ENCODE results near the gene RBM26.

The RBM26 gene

DNA sequence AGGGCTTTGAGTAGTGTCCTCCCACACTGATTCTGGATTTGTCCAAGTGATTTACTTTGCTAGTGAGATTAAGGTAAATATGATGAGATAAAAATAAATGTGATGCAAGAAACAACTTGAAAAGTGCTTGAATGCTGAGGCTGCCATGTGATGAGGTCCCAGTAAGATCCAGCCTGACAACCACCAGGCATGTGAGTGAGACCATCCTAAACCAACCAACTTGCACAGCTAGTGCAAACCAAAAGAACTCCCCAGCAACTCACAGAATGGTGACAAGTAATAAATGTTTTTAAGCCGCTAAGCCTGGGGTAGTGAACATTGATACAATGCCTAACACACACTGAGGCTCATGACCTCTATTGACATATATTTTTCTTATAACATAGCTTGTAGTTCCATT is 13.3 kb upstream of the RBM26 start (continued):
- TF ChIP-seq ARNTL (CRISPR knock-in tag; IDR thresholded peaks at IDR 0.05; ENCODE audit: borderline replicate concordance, low read depth) (no peak), ZC3H10 (CRISPR knock-in tag; IDR thresholded peaks at IDR 0.05) (no peak), TOX (CRISPR knock-in tag; IDR thresholded peaks at IDR 0.05; ENCODE audit: borderline replicate concordance) (no peak)
- TF ChIP-seq, protein P1, sequence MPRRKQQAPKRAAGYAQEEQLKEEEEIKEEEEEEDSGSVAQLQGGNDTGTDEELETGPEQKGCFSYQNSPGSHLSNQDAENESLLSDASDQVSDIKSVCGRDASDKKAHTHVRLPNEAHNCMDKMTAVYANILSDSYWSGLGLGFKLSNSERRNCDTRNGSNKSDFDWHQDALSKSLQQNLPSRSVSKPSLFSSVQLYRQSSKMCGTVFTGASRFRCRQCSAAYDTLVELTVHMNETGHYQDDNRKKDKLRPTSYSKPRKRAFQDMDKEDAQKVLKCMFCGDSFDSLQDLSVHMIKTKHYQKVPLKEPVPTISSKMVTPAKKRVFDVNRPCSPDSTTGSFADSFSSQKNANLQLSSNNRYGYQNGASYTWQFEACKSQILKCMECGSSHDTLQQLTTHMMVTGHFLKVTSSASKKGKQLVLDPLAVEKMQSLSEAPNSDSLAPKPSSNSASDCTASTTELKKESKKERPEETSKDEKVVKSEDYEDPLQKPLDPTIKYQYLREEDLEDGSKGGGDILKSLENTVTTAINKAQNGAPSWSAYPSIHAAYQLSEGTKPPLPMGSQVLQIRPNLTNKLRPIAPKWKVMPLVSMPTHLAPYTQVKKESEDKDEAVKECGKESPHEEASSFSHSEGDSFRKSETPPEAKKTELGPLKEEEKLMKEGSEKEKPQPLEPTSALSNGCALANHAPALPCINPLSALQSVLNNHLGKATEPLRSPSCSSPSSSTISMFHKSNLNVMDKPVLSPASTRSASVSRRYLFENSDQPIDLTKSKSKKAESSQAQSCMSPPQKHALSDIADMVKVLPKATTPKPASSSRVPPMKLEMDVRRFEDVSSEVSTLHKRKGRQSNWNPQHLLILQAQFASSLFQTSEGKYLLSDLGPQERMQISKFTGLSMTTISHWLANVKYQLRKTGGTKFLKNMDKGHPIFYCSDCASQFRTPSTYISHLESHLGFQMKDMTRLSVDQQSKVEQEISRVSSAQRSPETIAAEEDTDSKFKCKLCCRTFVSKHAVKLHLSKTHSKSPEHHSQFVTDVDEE (CRISPR knock-in tag; IDR thresholded peaks at IDR 0.05) = no peak

DNA sequence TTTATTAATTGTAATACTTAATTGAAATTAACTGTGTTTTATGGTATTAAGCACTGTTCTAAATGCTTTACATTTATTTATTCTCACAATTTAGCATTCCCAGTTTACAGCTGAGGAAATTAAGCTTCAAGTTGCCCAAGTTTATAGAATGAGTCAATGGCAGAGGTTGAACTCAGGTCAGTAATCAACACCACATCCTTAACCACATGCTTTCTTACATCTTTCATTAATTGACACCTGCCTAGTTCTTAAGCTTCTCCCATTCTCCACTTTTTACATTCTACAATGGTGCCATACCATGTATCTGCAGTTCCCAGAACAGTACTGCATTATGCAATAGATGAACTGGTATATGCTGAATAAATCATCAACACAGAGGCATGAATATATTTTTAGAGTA is 11.7 kb upstream of the RBM26 start:
- ATAC-seq = no peak
- no peak for TF ChIP-seq OSR1 (CRISPR knock-in tag; IDR thresholded peaks at IDR 0.05)
- TF ChIP-seq, protein P2, sequence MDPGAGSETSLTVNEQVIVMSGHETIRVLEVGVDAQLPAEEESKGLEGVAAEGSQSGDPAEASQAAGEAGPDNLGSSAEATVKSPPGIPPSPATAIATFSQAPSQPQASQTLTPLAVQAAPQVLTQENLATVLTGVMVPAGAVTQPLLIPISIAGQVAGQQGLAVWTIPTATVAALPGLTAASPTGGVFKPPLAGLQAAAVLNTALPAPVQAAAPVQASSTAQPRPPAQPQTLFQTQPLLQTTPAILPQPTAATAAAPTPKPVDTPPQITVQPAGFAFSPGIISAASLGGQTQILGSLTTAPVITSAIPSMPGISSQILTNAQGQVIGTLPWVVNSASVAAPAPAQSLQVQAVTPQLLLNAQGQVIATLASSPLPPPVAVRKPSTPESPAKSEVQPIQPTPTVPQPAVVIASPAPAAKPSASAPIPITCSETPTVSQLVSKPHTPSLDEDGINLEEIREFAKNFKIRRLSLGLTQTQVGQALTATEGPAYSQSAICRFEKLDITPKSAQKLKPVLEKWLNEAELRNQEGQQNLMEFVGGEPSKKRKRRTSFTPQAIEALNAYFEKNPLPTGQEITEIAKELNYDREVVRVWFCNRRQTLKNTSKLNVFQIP (CRISPR knock-in tag; IDR thresholded peaks at IDR 0.05; ENCODE audit: borderline replicate concordance, low read depth) = no peak
- TF ChIP-seq ZNF565 (CRISPR knock-in tag; conservative IDR thresholded peaks at IDR 0.05; ENCODE audit: low read depth) = no peak
- no peak for TF ChIP-seq GLIS3 (CRISPR knock-in tag; IDR thresholded peaks at IDR 0.05)
- TF ChIP-seq ESRRG (CRISPR knock-in tag; IDR thresholded peaks at IDR 0.05) = no peak
- no peak for TF ChIP-seq ZNF70 (CRISPR knock-in tag; IDR thresholded peaks at IDR 0.05)
- no peak for TF ChIP-seq ZFP30 (CRISPR knock-in tag; IDR thresholded peaks at IDR 0.05)
- no peak for TF ChIP-seq ISL1 (CRISPR knock-in tag; IDR thresholded peaks at IDR 0.05)
- no peak for TF ChIP-seq ZNF8 (CRISPR knock-in tag; IDR thresholded peaks at IDR 0.05)
- TF ChIP-seq ZC3H10 (CRISPR knock-in tag; IDR thresholded peaks at IDR 0.05) = no peak
- TF ChIP-seq ARNTL (CRISPR knock-in tag; IDR thresholded peaks at IDR 0.05; ENCODE audit: borderline replicate concordance, low read depth) = no peak
- TF ChIP-seq, protein P3, sequence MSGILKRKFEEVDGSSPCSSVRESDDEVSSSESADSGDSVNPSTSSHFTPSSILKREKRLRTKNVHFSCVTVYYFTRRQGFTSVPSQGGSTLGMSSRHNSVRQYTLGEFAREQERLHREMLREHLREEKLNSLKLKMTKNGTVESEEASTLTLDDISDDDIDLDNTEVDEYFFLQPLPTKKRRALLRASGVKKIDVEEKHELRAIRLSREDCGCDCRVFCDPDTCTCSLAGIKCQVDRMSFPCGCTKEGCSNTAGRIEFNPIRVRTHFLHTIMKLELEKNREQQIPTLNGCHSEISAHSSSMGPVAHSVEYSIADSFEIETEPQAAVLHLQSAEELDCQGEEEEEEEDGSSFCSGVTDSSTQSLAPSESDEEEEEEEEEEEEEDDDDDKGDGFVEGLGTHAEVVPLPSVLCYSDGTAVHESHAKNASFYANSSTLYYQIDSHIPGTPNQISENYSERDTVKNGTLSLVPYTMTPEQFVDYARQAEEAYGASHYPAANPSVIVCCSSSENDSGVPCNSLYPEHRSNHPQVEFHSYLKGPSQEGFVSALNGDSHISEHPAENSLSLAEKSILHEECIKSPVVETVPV (CRISPR knock-in tag; IDR thresholded peaks at IDR 0.05) = no peak
- no peak for TF ChIP-seq ZFP3 (CRISPR knock-in tag; IDR thresholded peaks at IDR 0.05)
- no peak for TF ChIP-seq RARB (CRISPR knock-in tag; IDR thresholded peaks at IDR 0.05)
- no peak for TF ChIP-seq SNAI2 (CRISPR knock-in tag; IDR thresholded peaks at IDR 0.05)
- TF ChIP-seq, protein P4, sequence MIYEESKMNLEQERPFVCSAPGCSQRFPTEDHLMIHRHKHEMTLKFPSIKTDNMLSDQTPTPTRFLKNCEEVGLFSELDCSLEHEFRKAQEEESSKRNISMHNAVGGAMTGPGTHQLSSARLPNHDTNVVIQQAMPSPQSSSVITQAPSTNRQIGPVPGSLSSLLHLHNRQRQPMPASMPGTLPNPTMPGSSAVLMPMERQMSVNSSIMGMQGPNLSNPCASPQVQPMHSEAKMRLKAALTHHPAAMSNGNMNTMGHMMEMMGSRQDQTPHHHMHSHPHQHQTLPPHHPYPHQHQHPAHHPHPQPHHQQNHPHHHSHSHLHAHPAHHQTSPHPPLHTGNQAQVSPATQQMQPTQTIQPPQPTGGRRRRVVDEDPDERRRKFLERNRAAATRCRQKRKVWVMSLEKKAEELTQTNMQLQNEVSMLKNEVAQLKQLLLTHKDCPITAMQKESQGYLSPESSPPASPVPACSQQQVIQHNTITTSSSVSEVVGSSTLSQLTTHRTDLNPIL (CRISPR knock-in tag; IDR thresholded peaks at IDR 0.05; ENCODE audit: low read depth) = no peak
- no peak for TF ChIP-seq TCF4 (CRISPR knock-in tag; IDR thresholded peaks at IDR 0.05; ENCODE audit: borderline replicate concordance)
- no peak for TF ChIP-seq CSDC2 (CRISPR knock-in tag; IDR thresholded peaks at IDR 0.05)
- TF ChIP-seq PPARA (CRISPR knock-in tag; IDR thresholded peaks at IDR 0.05; ENCODE audit: borderline replicate concordance) = no peak

DNA sequence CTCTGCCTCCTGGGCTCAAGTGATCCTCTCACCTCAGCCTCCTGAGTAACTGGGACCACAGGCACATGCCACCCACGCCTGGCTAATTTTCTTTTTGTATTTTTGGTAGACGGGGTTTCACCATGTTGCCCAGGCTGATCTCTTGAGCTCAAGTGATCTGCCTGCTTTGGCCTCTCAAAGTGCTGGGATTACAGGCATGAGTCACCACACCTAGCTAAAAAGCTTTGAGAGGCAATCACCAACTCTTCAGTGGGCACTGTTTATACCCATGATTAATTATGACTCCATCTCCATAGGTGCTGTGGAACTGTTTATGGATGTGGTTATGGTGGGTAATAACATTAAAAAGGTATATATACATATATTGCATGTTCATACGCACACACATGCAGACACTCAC is 7.5 kb upstream of the RBM26 start:
- TF ChIP-seq ZNF8 (CRISPR knock-in tag; IDR thresholded peaks at IDR 0.05) = no peak
- no peak for TF ChIP-seq ZFP3 (CRISPR knock-in tag; IDR thresholded peaks at IDR 0.05)
- TF ChIP-seq TOX (CRISPR knock-in tag; IDR thresholded peaks at IDR 0.05; ENCODE audit: borderline replicate concordance) = no peak
- no peak for ATAC-seq

DNA sequence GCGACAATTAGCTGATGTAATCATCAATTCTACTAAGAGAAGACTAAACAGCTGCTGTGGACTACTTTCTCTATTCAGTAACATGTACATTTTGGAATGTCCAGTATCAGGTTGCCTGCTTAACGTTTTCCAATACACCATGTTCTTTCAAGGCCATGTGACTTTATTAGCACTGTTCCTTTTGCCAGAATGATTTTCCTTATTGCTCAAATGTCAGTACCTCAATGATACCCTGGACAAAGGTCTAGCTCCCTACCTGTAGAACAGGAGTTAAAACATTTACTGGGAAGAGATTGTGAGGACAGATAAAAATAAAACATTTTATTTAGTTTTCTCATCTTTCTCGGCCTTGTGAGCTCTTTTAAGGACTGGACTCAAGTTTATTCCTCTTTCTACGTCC is 3.8 kb upstream of the RBM26 start:
- ATAC-seq = no peak
- TF ChIP-seq ARNTL (CRISPR knock-in tag; IDR thresholded peaks at IDR 0.05; ENCODE audit: borderline replicate concordance, low read depth) = no peak
